22Rv1 (cell line): Measurements from ENCODE around the gene PSMB5.

ENCODE experiments used
- ZFX ChIP-seq: fragments of 450-650 bp; IDR thresholded peaks from 2 replicates; pipeline ENCODE4 v1.6.1; 2017; ENCODE audit warnings: antibody characterized with exemption, borderline replicate concordance
- TF ChIP-seq, protein P1 (sequence below): fragments of 450-650 bp; IDR thresholded peaks from 2 replicates; pipeline ENCODE4 v1.5.1; 2017; ENCODE audit warnings: mild to moderate bottlenecking

DNA sequence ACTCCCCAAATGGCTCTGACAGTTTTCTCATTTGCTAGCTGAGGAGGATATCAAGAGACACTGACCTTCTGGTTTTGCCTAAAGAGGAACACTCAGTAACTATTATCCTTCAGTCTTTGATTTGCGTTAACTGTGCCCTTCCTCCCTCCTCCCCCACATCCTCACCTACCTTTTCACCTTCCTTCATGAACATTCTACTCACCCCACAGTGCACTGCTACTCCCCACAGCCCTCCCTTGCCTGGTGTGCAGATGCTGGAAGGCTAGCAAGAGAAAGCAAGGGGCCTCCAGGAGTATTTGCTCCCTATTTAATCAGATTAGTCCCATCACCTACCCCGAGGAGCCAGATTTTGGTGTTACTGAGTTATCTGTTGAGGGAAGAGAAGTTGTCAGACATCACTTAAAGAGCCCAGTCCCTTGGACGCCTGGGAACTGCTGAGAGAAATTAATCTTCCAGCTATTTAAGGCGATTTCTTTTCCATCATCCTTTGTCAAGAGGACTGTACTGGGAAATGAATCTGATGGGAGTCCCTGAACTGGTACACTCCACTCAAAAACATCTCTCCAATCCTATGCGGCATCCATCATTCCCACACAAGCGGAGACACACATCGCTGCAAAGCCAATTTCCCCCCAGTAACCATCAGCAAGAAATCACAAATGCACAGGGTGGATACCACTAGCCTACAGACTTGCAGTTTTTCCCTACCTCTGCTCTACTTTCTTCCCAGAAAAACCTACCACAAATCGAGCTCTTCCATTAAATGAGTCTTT lies 11.5 kb downstream of the PSMB5 start:
- TF ChIP-seq, protein P1, sequence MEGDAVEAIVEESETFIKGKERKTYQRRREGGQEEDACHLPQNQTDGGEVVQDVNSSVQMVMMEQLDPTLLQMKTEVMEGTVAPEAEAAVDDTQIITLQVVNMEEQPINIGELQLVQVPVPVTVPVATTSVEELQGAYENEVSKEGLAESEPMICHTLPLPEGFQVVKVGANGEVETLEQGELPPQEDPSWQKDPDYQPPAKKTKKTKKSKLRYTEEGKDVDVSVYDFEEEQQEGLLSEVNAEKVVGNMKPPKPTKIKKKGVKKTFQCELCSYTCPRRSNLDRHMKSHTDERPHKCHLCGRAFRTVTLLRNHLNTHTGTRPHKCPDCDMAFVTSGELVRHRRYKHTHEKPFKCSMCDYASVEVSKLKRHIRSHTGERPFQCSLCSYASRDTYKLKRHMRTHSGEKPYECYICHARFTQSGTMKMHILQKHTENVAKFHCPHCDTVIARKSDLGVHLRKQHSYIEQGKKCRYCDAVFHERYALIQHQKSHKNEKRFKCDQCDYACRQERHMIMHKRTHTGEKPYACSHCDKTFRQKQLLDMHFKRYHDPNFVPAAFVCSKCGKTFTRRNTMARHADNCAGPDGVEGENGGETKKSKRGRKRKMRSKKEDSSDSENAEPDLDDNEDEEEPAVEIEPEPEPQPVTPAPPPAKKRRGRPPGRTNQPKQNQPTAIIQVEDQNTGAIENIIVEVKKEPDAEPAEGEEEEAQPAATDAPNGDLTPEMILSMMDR = no peak
- no peak for TF ChIP-seq ZFX
